IgD-negative memory B cell (primary cell): ENCODE results near the gene ZNF630. TPM values are rescaled to one million over a fixed set of nuclear protein-coding genes. Genes with fewer than 3 reads are reported as not detected.
"Not testable (repeated sequence)": the region's sequence is repeated elsewhere in the genome, so short reads cannot be mapped to it uniquely, and the experiment has no call there.

Source experiments
- H3K27ac Mint-ChIP-seq, 3 donors: one replicate each; pipeline ENCODE4 v1.8.0; 2020 to 2022; ENCODE audit warnings: mild to moderate bottlenecking in 3 of 3, mixed read lengths in 3 of 3, moderate library complexity in 1 of 3
- H3K27me3 Mint-ChIP-seq: one replicate; pipeline ENCODE4 v1.8.0; 2021; ENCODE audit warnings: mixed read lengths
- H3K36me3 Mint-ChIP-seq: one replicate; pipeline ENCODE4 v1.8.0; 2020; ENCODE audit warnings: mild to moderate bottlenecking, mixed read lengths
- H3K4me1 Mint-ChIP-seq, 3 donors: one replicate each; pipeline ENCODE4 v1.8.0; 2020 to 2022; ENCODE audit warnings: mixed read lengths in 3 of 3, mild to moderate bottlenecking in 1 of 3
- H3K4me3 Mint-ChIP-seq, 4 donors: one replicate each; pipeline ENCODE4 v1.8.0; 2020 to 2022; ENCODE audit warnings: mild to moderate bottlenecking in 4 of 4, mixed read lengths in 4 of 4, moderate library complexity in 3 of 4
- H3K9me3 Mint-ChIP-seq, 3 donors: one replicate each; pipeline ENCODE4 v1.8.0; 2020 to 2021; ENCODE audit warnings: mixed read lengths in 3 of 3, mild to moderate bottlenecking in 1 of 3
- polyA plus RNA-seq: library from polyadenylated mRNA; unstranded; fragments of 300-500 nt; fragmentation: Illumina TruSeq; gene quantifications from one replicate; pipeline ENCODE4 v1.2.3, GENCODE V29; 2021

ZNF630 gene
- polyA plus RNA-seq, 1 donor from 2014 or later, result 4.1 TPM

GRCh38 chrX:48058621-48059295 is 12.7 kb downstream of the ZNF630 start:
- H3K9me3 Mint-ChIP-seq, result peaks cover 10 to 25% (median 15%) of the 10 kb centered on the region in 3 donors
- no peak overlapping the region for H3K4me3 Mint-ChIP-seq

GRCh38 chrX:48046846-48047245 is 24.6 kb downstream of the ZNF630 start:
- H3K9me3 Mint-ChIP-seq, result peaks cover 0 to 2% (median 0%) of the 10 kb centered on the region in 3 donors
- no peak overlapping the region for H3K27ac Mint-ChIP-seq
- peaks cover 3% of the 10 kb centered on the region for H3K36me3 Mint-ChIP-seq

More at GRCh38 chrX:48058621-48059295, 12.7 kb downstream of the ZNF630 start:
- peaks cover 25% of the 10 kb centered on the region for H3K36me3 Mint-ChIP-seq
- H3K27me3 Mint-ChIP-seq, result peaks cover 2% of the 10 kb centered on the region
- no peak overlapping the region for H3K27ac Mint-ChIP-seq
- no peaks in the 10 kb centered on the region for H3K4me1 Mint-ChIP-seq

GRCh38 chrX:48045410-48046311 is 25.8 kb downstream of the ZNF630 start:
- peaks cover 0 to 1% (median 0%) of the 10 kb centered on the region in 3 donors for H3K4me1 Mint-ChIP-seq
- H3K27me3 Mint-ChIP-seq, result no peaks in the 10 kb centered on the region
- H3K4me3 Mint-ChIP-seq, result no peak overlapping the region
- H3K36me3 Mint-ChIP-seq, result no peaks in the 10 kb centered on the region
- H3K9me3 Mint-ChIP-seq, result peaks cover 0 to 2% (median 0%) of the 10 kb centered on the region in 3 donors
- peak overlapping the region in 1 of 3 donors; percentile 29 for H3K27ac Mint-ChIP-seq

More at GRCh38 chrX:48046846-48047245, 24.6 kb downstream of the ZNF630 start:
- Mint-ChIP-seq H3K4me3 (no peak overlapping the region), H3K4me1 (peaks cover 0 to 1% (median 0%) of the 10 kb centered on the region in 3 donors), H3K27me3 (no peaks in the 10 kb centered on the region)

- no peak overlapping the region for H3K4me3 Mint-ChIP-seq
- no peaks in the 10 kb centered on the region for H3K36me3 Mint-ChIP-seq
- no peaks in the 10 kb centered on the region for H3K27me3 Mint-ChIP-seq
- H3K4me1 Mint-ChIP-seq, result no peaks in the 10 kb centered on the region
- peaks cover 0 to 2% (median 0%) of the 10 kb centered on the region in 3 donors for H3K9me3 Mint-ChIP-seq
- no peak overlapping the region for H3K27ac Mint-ChIP-seq
These were observed 28.4 kb downstream of the ZNF630 start for GRCh38 chrX:48043056-48043455.

- Mint-ChIP-seq H3K9me3 (no peaks in the 10 kb centered on the region), H3K27me3 (no peaks in the 10 kb centered on the region), H3K4me3 (no peak overlapping the region), H3K4me1 (peaks cover 0 to 1% (median 0%) of the 10 kb centered on the region in 3 donors), H3K27ac (no peak overlapping the region), H3K36me3 (no peaks in the 10 kb centered on the region)
These were observed 35.5 kb downstream of the ZNF630 start for GRCh38 chrX:48035891-48036290.

GRCh38 chrX:48030641-48031173 is 40.7 kb downstream of the ZNF630 start:
- not testable (repeated sequence) for H3K27me3 Mint-ChIP-seq, H3K27ac Mint-ChIP-seq, H3K9me3 Mint-ChIP-seq, H3K4me1 Mint-ChIP-seq, H3K36me3 Mint-ChIP-seq, H3K4me3 Mint-ChIP-seq

- no peaks in the 10 kb centered on the region for H3K36me3 Mint-ChIP-seq
- no peaks in the 10 kb centered on the region for H3K9me3 Mint-ChIP-seq
- no peak overlapping the region for H3K4me3 Mint-ChIP-seq
- H3K4me1 Mint-ChIP-seq, result peaks cover 0 to 7% (median 5%) of the 10 kb centered on the region in 3 donors
- peaks cover 1% of the 10 kb centered on the region for H3K27me3 Mint-ChIP-seq
- H3K27ac Mint-ChIP-seq, result no peak overlapping the region
These were observed 41.2 kb downstream of the ZNF630 start for GRCh38 chrX:48030237-48030636.

- H3K4me1 Mint-ChIP-seq, result peaks cover 0 to 7% (median 5%) of the 10 kb centered on the region in 3 donors
- H3K27ac Mint-ChIP-seq, result no peak overlapping the region
- peaks cover 1% of the 10 kb centered on the region for H3K27me3 Mint-ChIP-seq
- H3K4me3 Mint-ChIP-seq, result no peak overlapping the region
- H3K36me3 Mint-ChIP-seq, result no peaks in the 10 kb centered on the region
- H3K9me3 Mint-ChIP-seq, result no peaks in the 10 kb centered on the region
These were observed 43.3 kb downstream of the ZNF630 start for GRCh38 chrX:48028091-48028490.

- H3K4me3 Mint-ChIP-seq, H3K36me3 Mint-ChIP-seq, H3K4me1 Mint-ChIP-seq, H3K9me3 Mint-ChIP-seq, H3K27me3 Mint-ChIP-seq, H3K27ac Mint-ChIP-seq: not testable (repeated sequence)
These were observed 43.9 kb downstream of the ZNF630 start for GRCh38 chrX:48027545-48027944.

GRCh38 chrX:48025561-48025960 is 45.9 kb downstream of the ZNF630 start:
- H3K27ac Mint-ChIP-seq, result peak overlapping the region in 1 of 3 donors; percentile 13
- H3K4me3 Mint-ChIP-seq, result peak overlapping the region in 1 of 4 donors; percentile 3
- peaks cover 1% of the 10 kb centered on the region for H3K27me3 Mint-ChIP-seq
- H3K36me3 Mint-ChIP-seq, result no peaks in the 10 kb centered on the region
- peaks cover 6 to 10% (median 6%) of the 10 kb centered on the region in 3 donors for H3K4me1 Mint-ChIP-seq
- peaks cover 0 to 2% (median 0%) of the 10 kb centered on the region in 3 donors for H3K9me3 Mint-ChIP-seq

- peaks cover 1% of the 10 kb centered on the region for H3K27me3 Mint-ChIP-seq
- H3K4me3 Mint-ChIP-seq, result peak overlapping the region in 2 of 4 donors; percentile 37 to 66
- no peaks in the 10 kb centered on the region for H3K36me3 Mint-ChIP-seq
- peak overlapping the region in 1 of 3 donors; percentile 18 for H3K27ac Mint-ChIP-seq
- H3K4me1 Mint-ChIP-seq, result peaks cover 6 to 10% (median 6%) of the 10 kb centered on the region in 3 donors
- peaks cover 0 to 2% (median 0%) of the 10 kb centered on the region in 3 donors for H3K9me3 Mint-ChIP-seq
These were observed 48.7 kb downstream of the ZNF630 start for GRCh38 chrX:48022738-48023137.

GRCh38 chrX:48022100-48022499 is 49.3 kb downstream of the ZNF630 start:
- H3K27ac Mint-ChIP-seq, result no peak overlapping the region
- H3K4me3 Mint-ChIP-seq, result peak overlapping the region in 1 of 4 donors; percentile 94
- H3K9me3 Mint-ChIP-seq, result peaks cover 0 to 2% (median 0%) of the 10 kb centered on the region in 3 donors
- H3K36me3 Mint-ChIP-seq, result no peaks in the 10 kb centered on the region
- peaks cover 6 to 10% (median 6%) of the 10 kb centered on the region in 3 donors for H3K4me1 Mint-ChIP-seq
- peaks cover 1% of the 10 kb centered on the region for H3K27me3 Mint-ChIP-seq

- Mint-ChIP-seq H3K27me3 (peaks cover 1% of the 10 kb centered on the region), H3K4me3 (peak overlapping the region; percentile 90 to 99 (median 95)), H3K9me3 (peaks cover 0 to 2% (median 0%) of the 10 kb centered on the region in 3 donors), H3K27ac (peak overlapping the region; percentile 80 to 99 (median 97)), H3K36me3 (no peaks in the 10 kb centered on the region), H3K4me1 (peaks cover 4 to 6% (median 6%) of the 10 kb centered on the region in 3 donors)
These were observed 50.2 kb downstream of the ZNF630 start for GRCh38 chrX:48021026-48021900.

- H3K27me3 Mint-ChIP-seq, H3K9me3 Mint-ChIP-seq, H3K4me1 Mint-ChIP-seq, H3K36me3 Mint-ChIP-seq: not testable (repeated sequence)
- Mint-ChIP-seq H3K27ac (peak overlapping the region in 2 of 3 donors; percentile 80 to 99), H3K4me3 (peak overlapping the region; percentile 77 to 96 (median 90))
These were observed 51.0 kb downstream of the ZNF630 start for GRCh38 chrX:48020472-48020871.
